Activated T-cell treated with anti-CD3 and anti-CD28 coated beads for 24 hours (primary cell): ENCODE data around the gene NPAS3.

Source experiments
- DNase-seq: peaks from one replicate; pipeline ENCODE4 v3.0.0-alpha.2; 2020; ENCODE audit warnings: low read depth

NPAS3 gene

GRCh38 chr14:32940711-32941667, 2.3 kb downstream of the NPAS3 start:
- DNase-seq, result no peak

- DNase-seq, result no peak
Measured at GRCh38 chr14:32941668-32942065, 3.0 kb downstream of the NPAS3 start.

- DNase-seq, result no peak
Measured at GRCh38 chr14:32947081-32947480, 8.4 kb downstream of the NPAS3 start.

- no peak for DNase-seq
Measured at GRCh38 chr14:32947792-32948191, 9.1 kb downstream of the NPAS3 start.

GRCh38 chr14:32950584-32950983, 11.9 kb downstream of the NPAS3 start:
- no peak for DNase-seq

GRCh38 chr14:32967421-32967820, 28.7 kb downstream of the NPAS3 start:
- DNase-seq, result no peak

- DNase-seq, result no peak
Measured at GRCh38 chr14:32968972-32969544, 30.4 kb downstream of the NPAS3 start.

GRCh38 chr14:32977913-32978312, 39.2 kb downstream of the NPAS3 start:
- DNase-seq, result no peak

GRCh38 chr14:32978691-32979255, 40.1 kb downstream of the NPAS3 start:
- DNase-seq, result no peak

GRCh38 chr14:32980178-32980901, 41.7 kb downstream of the NPAS3 start:
- DNase-seq, result no peak

- DNase-seq, result no peak
Measured at GRCh38 chr14:32980902-32981501, 42.3 kb downstream of the NPAS3 start.

GRCh38 chr14:32984241-32984930, 45.7 kb downstream of the NPAS3 start:
- no peak for DNase-seq

- DNase-seq, result no peak
Measured at GRCh38 chr14:32985866-32986265, 47.2 kb downstream of the NPAS3 start.

GRCh38 chr14:32986791-32987540, 48.3 kb downstream of the NPAS3 start:
- no peak for DNase-seq

GRCh38 chr14:32991691-32992090, 53.0 kb downstream of the NPAS3 start:
- no peak for DNase-seq

GRCh38 chr14:32993921-32994320, 55.2 kb downstream of the NPAS3 start:
- DNase-seq, result no peak

- DNase-seq, result no peak
Measured at GRCh38 chr14:32996343-32996742, 57.7 kb downstream of the NPAS3 start.

- DNase-seq, result no peak
Measured at GRCh38 chr14:32998433-32998832, 59.8 kb downstream of the NPAS3 start.

GRCh38 chr14:33009673-33010072, 71.0 kb downstream of the NPAS3 start:
- DNase-seq, result no peak

- DNase-seq, result no peak
Measured at GRCh38 chr14:33010495-33010894, 71.8 kb downstream of the NPAS3 start.

GRCh38 chr14:33014710-33015109, 76.0 kb downstream of the NPAS3 start:
- DNase-seq, result no peak
